SJCRH30 (cell line): Measurements from ENCODE around the gene GSG1L2. TPM values are rescaled to one million over a fixed set of nuclear protein-coding genes. Genes with fewer than 3 reads are reported as not detected.

Experiments
- DNase-seq, 2 experiments: peaks; one replicate each; pipeline ENCODE4 v3.0.0-alpha.2; 2015 to 2020
- H3K27ac ChIP-seq: fragments of 250-450 bp; sonication (Bioruptor Pico); 2 replicates; pipeline ENCODE4 v1.5.1; 2020; ENCODE audit warnings: mild to moderate bottlenecking, moderate library complexity
- H3K27me3 ChIP-seq: fragments of 250-450 bp; sonication (Bioruptor Pico); 2 replicates; pipeline ENCODE4 v1.5.1; 2020; ENCODE audit warnings: mild to moderate bottlenecking, moderate library complexity
- H3K36me3 ChIP-seq: fragments of 250-450 bp; sonication (Bioruptor Pico); 2 replicates; pipeline ENCODE4 v1.5.1; 2020; ENCODE audit warnings: mild to moderate bottlenecking, moderate library complexity
- H3K4me1 ChIP-seq: fragments of 250-450 bp; sonication (Bioruptor Pico); 2 replicates; pipeline ENCODE4 v1.5.1; 2020; ENCODE audit warnings: mild to moderate bottlenecking, moderate library complexity
- H3K4me3 ChIP-seq: fragments of 250-450 bp; sonication (Bioruptor Pico); 2 replicates; pipeline ENCODE4 v1.5.1; 2020; ENCODE audit warnings: mild to moderate bottlenecking, moderate library complexity
- H3K9me3 ChIP-seq: fragments of 250-450 bp; sonication (Bioruptor Pico); replicated peaks from 2 replicates; pipeline ENCODE4 v1.5.1; 2020; ENCODE audit warnings: mild to moderate bottlenecking, moderate library complexity
- total RNA-seq: library from RNA; depleted of rRNA; stranded (reverse); fragments of >200 nt; shearing (Covaris generic); gene quantifications from 2 replicates; pipeline ENCODE4 v1.2.3, GENCODE V29; 2014

The GSG1L2 gene
- total RNA-seq, 1 experiment from 2014 or later, result not detected

- no peak overlapping the region for H3K4me3 ChIP-seq
- no peaks in the 10 kb centered on the region for H3K36me3 ChIP-seq
- H3K27me3 ChIP-seq, result no peaks in the 10 kb centered on the region
- H3K27ac ChIP-seq, result no peak overlapping the region
- no peaks in the 10 kb centered on the region for H3K4me1 ChIP-seq
- no peak for DNase-seq
- no peaks in the 10 kb centered on the region for H3K9me3 ChIP-seq
These were observed 15.9 kb upstream of the GSG1L2 start for GRCh38 chr17:9837551-9838471.

- H3K4me1 ChIP-seq, result no peaks in the 10 kb centered on the region
- H3K27me3 ChIP-seq, result no peaks in the 10 kb centered on the region
- H3K27ac ChIP-seq, result no peak overlapping the region
- no peak for DNase-seq
- no peak overlapping the region for H3K4me3 ChIP-seq
- H3K9me3 ChIP-seq, result no peaks in the 10 kb centered on the region
- no peaks in the 10 kb centered on the region for H3K36me3 ChIP-seq
These were observed 12.0 kb upstream of the GSG1L2 start for GRCh38 chr17:9833922-9834321.

GRCh38 chr17:9830711-9831110, 8.8 kb upstream of the GSG1L2 start:
- H3K27ac ChIP-seq, result no peak overlapping the region
- H3K4me1 ChIP-seq, result no peaks in the 10 kb centered on the region
- H3K4me3 ChIP-seq, result no peak overlapping the region
- no peaks in the 10 kb centered on the region for H3K36me3 ChIP-seq
- no peaks in the 10 kb centered on the region for H3K9me3 ChIP-seq
- no peak for DNase-seq
- no peaks in the 10 kb centered on the region for H3K27me3 ChIP-seq

- no peaks in the 10 kb centered on the region for H3K27me3 ChIP-seq
- no peak overlapping the region for H3K27ac ChIP-seq
- no peaks in the 10 kb centered on the region for H3K9me3 ChIP-seq
- H3K4me1 ChIP-seq, result no peaks in the 10 kb centered on the region
- DNase-seq, result no peak
- H3K36me3 ChIP-seq, result no peaks in the 10 kb centered on the region
- H3K4me3 ChIP-seq, result no peak overlapping the region
These were observed 7.5 kb upstream of the GSG1L2 start for GRCh38 chr17:9829343-9829742.

- Histone ChIP-seq H3K4me1 (no peaks in the 10 kb centered on the region), H3K27ac (no peak overlapping the region), H3K9me3 (no peaks in the 10 kb centered on the region), H3K27me3 (no peaks in the 10 kb centered on the region), H3K4me3 (no peak overlapping the region), H3K36me3 (no peaks in the 10 kb centered on the region)
- DNase-seq, result no peak
These were observed 6.7 kb upstream of the GSG1L2 start for GRCh38 chr17:9828296-9829295.

- no peak for DNase-seq
- H3K27ac ChIP-seq, result no peak within 1 kb of the TSS
- H3K9me3 ChIP-seq, result no peaks in the 10 kb centered on the region
- H3K27me3 ChIP-seq, result no peaks in the 10 kb centered on the region
- no peaks in the 10 kb centered on the region for H3K36me3 ChIP-seq
- H3K4me1 ChIP-seq, result no peaks in the 10 kb centered on the region
- no peak within 1 kb of the TSS for H3K4me3 ChIP-seq
These were observed 3.8 kb upstream of the GSG1L2 start, which contains the start of gene GLP2R for GRCh38 chr17:9825641-9826150. Gene GLP2R (plus strand): TSS chr17:9825924. CDS start chr17:9826064, 140 bp downstream.

GRCh38 chr17:9824797-9825338, 3.0 kb upstream of the GSG1L2 start:
- Histone ChIP-seq H3K27me3 (no peaks in the 10 kb centered on the region), H3K4me3 (no peak overlapping the region), H3K4me1 (no peaks in the 10 kb centered on the region), H3K27ac (no peak overlapping the region), H3K36me3 (no peaks in the 10 kb centered on the region), H3K9me3 (no peaks in the 10 kb centered on the region)
- no peak for DNase-seq

GRCh38 chr17:9824094-9824493, 2.2 kb upstream of the GSG1L2 start:
- Histone ChIP-seq H3K27ac (no peak overlapping the region), H3K27me3 (no peaks in the 10 kb centered on the region), H3K4me1 (no peaks in the 10 kb centered on the region), H3K4me3 (no peak overlapping the region), H3K9me3 (no peaks in the 10 kb centered on the region), H3K36me3 (no peaks in the 10 kb centered on the region)
- no peak for DNase-seq

- H3K27ac ChIP-seq, result no peak overlapping the region
- no peak for DNase-seq
- no peak overlapping the region for H3K4me3 ChIP-seq
- H3K9me3 ChIP-seq, result no peaks in the 10 kb centered on the region
- H3K4me1 ChIP-seq, result no peaks in the 10 kb centered on the region
- no peaks in the 10 kb centered on the region for H3K36me3 ChIP-seq
- no peaks in the 10 kb centered on the region for H3K27me3 ChIP-seq
These were observed 1.4 kb downstream of the GSG1L2 start for GRCh38 chr17:9820448-9820847.

- Histone ChIP-seq H3K27ac (no peak overlapping the region), H3K36me3 (no peaks in the 10 kb centered on the region), H3K4me1 (no peaks in the 10 kb centered on the region), H3K4me3 (no peak overlapping the region), H3K27me3 (no peaks in the 10 kb centered on the region), H3K9me3 (no peaks in the 10 kb centered on the region)
- DNase-seq, result no peak
These were observed 3.1 kb downstream of the GSG1L2 start for GRCh38 chr17:9818760-9819159.

GRCh38 chr17:9817086-9817485, 4.8 kb downstream of the GSG1L2 start:
- Histone ChIP-seq H3K4me1 (no peaks in the 10 kb centered on the region), H3K27me3 (no peaks in the 10 kb centered on the region), H3K36me3 (no peaks in the 10 kb centered on the region), H3K4me3 (no peak overlapping the region), H3K9me3 (no peaks in the 10 kb centered on the region), H3K27ac (no peak overlapping the region)
- DNase-seq, result no peak

GRCh38 chr17:9816472-9816871, 5.4 kb downstream of the GSG1L2 start:
- no peak overlapping the region for H3K27ac ChIP-seq
- no peaks in the 10 kb centered on the region for H3K27me3 ChIP-seq
- no peak overlapping the region for H3K4me3 ChIP-seq
- no peaks in the 10 kb centered on the region for H3K4me1 ChIP-seq
- H3K9me3 ChIP-seq, result no peaks in the 10 kb centered on the region
- no peaks in the 10 kb centered on the region for H3K36me3 ChIP-seq
- no peak for DNase-seq

- no peak overlapping the region for H3K27ac ChIP-seq
- DNase-seq, result no peak
- no peak overlapping the region for H3K4me3 ChIP-seq
- H3K4me1 ChIP-seq, result no peaks in the 10 kb centered on the region
- H3K36me3 ChIP-seq, result no peaks in the 10 kb centered on the region
- H3K27me3 ChIP-seq, result no peaks in the 10 kb centered on the region
- H3K9me3 ChIP-seq, result no peaks in the 10 kb centered on the region
These were observed 7.4 kb downstream of the GSG1L2 start for GRCh38 chr17:9814337-9814945.

- H3K9me3 ChIP-seq, result no peaks in the 10 kb centered on the region
- H3K4me3 ChIP-seq, result no peak overlapping the region
- no peak overlapping the region for H3K27ac ChIP-seq
- H3K27me3 ChIP-seq, result no peaks in the 10 kb centered on the region
- DNase-seq, result no peak
- H3K36me3 ChIP-seq, result no peaks in the 10 kb centered on the region
- H3K4me1 ChIP-seq, result no peaks in the 10 kb centered on the region
These were observed 8.7 kb downstream of the GSG1L2 start for GRCh38 chr17:9813166-9813565.
